HG03565 (cell line): ENCODE measurements around the gene GBE1.
A peak's percentile ranks its signal among the peaks of the same experiment; 100 is the strongest.
"Not testable (repeated sequence)": the region's sequence is repeated elsewhere in the genome, so short reads cannot be mapped to it uniquely, and the experiment has no call there.

Experiments
- ATAC-seq: cut with Tn5 transposase; IDR thresholded peaks from one replicate; pipeline ENCODE4 v1.9.1; 2021; ENCODE audit warnings: mild to moderate bottlenecking, moderate library complexity; ENCODE audit not compliant: unreplicated experiment

The GBE1 gene

DNA sequence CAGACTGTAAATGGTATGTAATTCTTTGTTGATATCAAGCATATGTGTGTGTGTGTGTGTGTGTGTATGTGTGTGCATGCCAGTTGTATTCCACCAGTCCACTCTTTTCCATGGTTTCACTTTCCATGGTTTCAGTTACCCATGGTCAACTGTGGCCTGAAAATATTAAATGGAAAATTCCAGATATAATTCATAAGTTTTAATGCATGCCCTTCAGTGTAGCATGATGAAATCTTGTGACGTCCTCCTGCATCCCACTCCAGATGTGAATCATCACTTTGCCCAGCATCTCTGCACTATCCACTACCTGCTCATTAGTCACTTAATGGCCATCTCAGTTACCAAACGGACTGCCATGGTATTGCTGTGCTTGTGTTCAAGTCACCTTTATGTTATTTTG, 215.9 kb downstream of the GBE1 start:
- no peak for ATAC-seq

DNA sequence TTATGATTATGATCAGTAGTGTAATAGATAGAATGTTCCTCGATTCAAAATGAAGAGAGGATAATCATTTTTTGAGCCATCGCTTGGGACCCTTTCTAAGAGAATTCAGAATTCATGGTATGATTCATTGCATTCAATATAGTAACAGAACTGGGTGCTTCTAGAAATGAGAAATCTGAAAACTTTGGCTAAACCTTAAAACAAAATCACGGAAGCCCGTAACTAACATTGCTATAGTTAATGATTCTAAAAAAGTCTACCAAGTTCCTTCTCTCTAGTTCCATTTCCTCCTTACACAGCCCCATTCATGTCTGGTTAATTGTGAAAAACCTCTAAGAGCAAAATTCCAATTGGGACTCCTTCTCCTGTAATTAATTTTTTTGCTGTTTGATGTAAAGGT, 217.1 kb downstream of the GBE1 start:
- ATAC-seq = peak; percentile 60

DNA sequence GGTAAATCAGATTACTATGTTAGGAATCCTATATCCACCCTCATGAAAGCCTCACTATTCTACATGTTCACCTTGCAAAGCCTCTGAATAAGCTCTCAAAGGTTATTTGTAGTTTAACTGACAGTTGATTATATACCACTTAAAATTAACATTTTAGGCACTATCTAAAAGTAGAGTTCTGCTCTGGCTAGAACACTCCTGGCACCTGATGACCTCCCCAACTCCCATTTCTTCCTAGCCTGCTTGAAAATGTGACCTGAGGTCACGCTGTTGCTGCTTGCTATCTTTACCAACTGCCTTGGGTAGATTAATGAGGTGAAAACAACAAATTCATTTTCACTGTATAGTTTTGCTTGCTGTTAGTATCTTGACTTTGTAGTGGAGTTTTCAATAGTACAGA, 220.7 kb downstream of the GBE1 start:
- ATAC-seq = no peak

DNA sequence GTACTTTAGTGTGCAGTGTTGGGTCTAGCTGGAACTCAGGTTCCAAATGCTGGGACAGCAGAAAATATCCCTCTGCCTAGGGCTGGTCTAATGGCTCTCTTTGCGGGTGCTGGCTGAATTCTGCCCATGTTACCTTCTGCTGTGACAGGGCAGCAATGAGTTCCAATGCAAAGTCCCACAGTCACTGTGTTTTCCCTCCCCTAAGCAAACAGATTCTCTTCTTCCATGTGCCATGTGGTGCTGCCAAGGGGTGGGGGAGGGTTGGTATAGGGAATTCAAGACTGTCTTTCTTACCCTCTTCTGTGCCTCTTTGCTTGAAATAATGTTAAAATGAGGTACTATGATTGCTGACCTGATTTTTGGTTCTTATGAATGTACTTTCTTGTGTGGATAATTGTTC, 229.6 kb downstream of the GBE1 start:
- no peak for ATAC-seq

DNA sequence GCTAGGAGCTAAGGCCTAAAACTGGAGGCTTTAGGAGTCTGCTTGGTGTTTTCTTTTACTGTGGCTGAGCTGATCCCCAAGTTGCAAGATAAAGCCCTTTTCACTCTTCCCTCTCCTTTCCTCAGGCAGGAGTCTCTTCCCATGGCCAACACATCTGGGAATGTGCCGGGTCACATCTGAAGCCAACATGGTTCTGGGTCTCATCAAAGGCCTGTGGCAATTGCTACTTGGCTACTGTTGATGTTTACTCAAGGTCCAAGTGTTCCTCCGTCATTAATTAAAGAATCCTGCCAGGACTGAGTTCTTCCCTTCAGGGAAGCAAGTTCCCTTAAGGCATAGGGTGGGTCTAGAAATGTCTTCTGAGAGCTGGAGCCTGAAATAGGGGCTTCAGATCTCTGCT, 230.2 kb downstream of the GBE1 start:
- no peak for ATAC-seq

DNA sequence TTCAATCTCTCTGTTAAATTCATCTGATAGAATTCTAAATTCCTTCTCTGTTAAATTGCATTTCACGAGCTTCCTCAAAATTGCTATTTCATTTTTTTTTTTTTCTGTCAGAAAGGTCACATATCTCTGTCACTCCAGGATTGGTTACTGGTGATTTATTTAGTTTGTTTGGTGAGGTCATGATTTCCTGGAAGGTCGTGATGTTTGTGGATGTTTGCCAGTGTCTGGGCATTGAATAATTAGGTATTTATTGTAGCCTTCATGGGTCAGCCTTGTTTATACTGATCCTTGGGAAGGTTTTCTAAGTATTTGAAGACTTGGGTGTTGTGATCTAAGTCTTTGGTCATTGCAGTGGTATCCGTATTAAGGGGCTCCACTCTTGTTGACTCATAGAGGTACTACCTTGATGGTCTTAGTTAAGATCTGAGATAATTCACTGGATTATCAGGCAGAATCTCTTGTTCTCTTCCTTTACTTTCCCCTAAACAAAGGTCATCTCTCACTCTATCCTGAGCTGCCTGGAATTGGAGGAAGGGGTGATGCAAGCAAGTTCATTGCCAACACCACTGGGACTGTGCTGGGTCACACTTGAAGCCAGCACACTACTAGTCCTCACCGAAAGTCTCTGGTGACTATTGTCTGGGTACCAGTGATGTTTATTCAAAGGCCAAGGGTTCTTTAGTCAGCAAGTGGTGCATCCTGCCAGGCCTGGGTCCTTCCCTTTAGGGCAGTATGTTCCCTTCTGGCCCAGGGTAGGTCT, 231.1 kb downstream of the GBE1 start:
- no peak for ATAC-seq

DNA sequence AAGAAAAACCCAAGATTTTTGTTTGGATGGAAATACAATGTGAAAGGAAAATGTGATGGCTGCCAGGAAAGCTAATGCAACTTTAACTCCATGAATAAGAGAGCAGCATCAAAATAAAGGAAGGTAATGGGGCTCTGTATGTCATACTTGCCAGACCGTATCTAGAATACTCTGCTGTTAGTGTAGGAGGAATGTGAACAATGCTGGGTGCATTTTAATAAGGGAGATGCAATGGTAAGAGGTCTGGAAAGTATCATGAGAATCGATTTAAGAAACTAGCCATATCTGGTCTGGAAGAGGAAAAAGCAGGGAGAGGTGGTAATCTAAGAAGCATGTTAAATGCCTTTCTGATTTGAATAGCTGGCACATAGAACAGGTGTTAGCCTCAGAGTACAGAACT, 239.6 kb downstream of the GBE1 start:
- no peak for ATAC-seq

DNA sequence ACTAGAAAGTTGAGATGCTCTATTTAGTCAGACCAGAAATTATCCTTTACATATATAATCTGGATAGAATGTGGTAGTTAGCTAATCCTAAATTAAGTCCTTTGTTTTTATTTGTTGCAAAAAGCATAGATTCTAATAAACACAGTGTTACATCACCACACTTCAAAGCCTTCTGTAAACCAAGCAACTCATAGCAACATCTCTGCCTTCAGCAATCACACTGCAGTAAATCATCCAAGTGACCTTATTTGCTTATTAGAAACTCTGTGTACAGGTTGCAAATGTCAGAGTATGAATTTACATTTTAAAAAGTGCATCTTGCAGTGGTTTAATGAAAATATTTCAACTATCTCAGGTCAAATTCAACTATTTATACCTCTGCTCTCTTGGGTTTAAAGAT, 242.5 kb downstream of the GBE1 start:
- no peak for ATAC-seq

DNA sequence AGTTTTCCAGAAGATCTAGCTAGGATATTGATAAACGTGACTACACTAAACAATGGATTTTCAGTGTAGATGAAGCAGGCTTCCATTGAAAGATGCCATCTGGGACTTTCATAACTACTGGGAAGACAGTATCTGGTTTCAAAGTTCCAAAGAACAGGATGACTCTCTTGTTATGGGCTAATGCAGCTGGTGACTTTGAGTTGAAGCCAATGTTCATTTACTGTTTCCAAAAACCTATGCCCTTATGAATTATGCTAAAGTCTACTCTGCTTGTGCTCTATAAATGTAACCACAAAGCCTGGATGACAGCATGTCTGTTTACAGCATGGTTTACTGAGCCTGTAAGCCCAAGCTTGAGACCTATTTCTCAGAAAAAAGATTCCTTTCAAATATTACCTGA, 245.4 kb downstream of the GBE1 start:
- ATAC-seq = no peak

DNA sequence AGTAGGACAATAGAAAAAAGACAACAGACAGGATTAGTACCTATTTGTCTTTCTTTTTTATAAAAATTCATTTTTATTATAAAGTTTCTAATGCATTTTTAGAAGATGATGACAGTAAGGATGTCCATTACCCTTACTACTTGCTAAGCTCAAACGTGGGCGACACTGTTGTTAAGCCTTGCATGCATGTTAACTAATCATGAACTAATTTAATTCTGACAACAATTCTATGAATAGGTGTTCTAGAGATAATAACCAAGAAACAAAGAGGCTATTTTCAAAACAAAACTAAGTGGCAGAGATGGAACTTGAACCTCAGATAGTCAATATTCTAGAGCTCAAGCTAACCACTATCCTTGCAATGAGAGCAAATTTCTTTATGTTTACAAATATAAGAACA, 247.9 kb downstream of the GBE1 start:
- ATAC-seq = no peak

DNA sequence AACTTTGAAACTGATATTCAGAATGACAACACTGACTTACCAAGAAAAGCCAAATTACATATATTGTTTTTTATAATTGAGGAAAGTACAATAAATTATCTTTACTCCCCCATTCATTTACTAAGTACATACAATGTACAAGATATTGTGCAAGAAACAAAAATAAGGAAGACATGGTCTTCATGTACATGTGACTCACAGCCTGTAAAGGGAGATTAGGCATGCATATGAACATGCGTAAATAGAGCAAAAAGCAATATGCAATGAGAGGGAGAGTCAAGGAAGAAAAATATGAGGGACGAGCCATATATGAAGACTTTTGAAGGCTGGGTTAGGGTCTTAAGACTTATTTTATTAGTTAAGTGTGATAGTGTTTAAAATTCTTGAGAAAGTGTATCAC, 258.4 kb downstream of the GBE1 start:
- ATAC-seq = no peak

DNA sequence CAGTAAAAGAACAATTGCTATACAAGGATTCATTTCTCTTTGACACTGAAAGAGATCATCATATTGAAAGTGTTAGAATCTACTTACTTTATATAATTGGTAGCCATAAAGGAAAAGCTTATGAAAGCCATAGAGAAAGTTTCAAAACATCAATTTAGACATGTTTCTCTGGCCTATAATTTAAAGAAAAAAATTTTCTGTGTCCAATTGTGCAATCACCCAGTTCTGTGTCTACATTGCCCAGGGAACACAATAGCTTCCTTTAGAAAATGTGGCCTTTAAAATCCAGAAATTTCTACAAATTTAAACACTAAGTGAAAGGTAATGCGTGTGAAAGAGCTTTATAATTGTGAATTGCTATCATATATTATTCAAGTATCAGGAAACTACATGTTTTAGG, 259.2 kb downstream of the GBE1 start:
- no peak for ATAC-seq

DNA sequence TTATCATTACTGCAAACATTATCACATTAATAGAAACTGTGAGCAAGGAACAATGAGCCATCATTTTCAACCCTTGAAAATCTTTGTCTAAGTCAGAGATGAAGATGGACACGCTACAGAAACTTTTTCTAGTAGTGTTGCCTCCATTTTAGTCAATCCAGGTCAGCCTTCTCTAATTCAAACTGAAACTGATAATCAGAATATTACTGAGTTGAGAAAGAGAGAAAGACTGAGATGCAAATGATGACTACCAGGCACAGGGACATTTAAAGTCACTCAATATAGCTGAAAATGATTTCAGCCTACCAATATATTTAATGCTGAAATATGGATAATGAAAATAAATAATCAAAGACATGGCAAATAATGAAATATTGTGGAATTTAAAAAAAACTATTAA, 261.4 kb downstream of the GBE1 start:
- ATAC-seq = peak; percentile 88

DNA sequence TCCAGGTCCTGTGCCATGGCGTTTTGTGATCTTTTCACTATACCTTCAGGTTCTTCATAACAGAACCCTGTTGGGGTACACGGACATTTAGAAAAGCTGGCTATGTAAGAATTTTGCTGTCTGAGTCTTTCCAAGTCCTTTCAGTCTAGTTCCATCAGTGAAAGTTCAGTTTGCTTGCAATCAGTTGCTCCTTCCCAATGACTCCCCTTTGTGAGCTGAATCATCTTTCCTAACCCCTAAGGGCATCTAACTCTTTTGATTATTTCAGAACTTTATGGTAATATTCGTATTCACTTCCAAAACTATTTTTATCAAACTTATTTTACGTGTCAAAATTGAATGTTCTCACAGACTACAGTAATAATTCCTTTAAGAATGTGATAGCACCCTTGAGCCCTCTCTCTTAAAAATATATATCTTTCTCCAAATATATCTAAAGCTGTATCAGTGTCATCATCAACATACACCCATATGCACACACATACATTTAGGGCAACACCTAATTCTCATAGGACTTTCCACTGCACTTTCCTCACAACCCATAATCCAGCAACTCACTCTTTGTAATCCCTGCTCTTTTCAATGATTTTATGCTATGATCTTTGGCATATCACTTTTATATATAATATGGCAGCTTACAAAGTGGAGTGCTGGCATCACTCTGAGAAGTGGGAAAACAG, 263.7 kb downstream of the GBE1 start:
- no peak for ATAC-seq

DNA sequence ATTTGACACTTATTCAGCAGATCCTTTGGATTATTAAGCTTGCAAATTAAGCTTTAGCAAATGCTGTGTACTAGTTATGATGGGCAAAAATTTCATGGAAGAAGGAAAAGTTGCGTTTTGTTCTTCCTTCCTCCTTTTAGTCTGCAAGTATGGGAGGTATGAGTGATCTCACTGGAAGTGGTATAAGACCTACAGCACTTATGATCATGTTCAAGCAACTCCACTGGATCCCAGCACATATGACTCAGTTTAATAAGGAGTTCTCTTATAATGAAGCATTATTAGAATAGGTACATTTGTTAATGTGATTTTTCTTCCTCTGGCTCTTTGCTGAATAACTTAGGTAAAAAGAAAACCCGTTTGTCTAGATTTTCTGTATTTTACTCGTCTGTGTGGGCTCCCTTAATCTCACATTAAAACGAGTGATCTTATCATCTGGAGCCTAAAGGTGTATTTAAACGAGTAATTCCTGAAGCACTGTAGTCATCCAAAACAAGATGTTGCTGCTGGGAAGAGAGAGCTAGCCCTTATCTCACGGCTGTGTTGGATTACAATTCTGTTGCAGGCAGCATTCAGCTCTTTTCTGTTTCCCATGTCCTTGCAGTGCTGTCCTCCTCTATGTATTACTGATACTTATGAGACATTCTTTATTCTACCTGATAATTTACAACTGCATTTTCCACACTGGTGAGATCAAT, 264.9 kb downstream of the GBE1 start:
- no peak for ATAC-seq

DNA sequence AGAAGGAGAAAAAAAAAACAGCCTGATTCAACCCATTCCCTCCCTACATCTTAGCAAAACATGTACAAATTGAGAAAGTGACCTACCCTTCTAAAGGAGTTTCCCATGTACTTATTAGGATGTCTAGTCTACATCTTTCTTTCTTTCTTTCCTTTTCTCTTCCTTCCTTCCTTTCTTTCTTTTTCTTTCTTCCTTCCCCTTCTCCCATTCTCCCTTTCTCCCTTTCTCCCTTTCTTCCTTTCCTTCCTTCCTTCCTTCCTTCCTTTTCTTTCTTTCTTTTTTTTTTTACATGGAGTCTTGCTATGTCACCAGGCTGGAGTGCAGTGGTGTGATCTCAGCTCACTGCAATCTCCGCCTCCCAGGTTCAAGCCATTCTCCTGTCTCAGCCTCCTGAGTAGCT, 269.0 kb downstream of the GBE1 start:
- not testable (repeated sequence) for ATAC-seq

DNA sequence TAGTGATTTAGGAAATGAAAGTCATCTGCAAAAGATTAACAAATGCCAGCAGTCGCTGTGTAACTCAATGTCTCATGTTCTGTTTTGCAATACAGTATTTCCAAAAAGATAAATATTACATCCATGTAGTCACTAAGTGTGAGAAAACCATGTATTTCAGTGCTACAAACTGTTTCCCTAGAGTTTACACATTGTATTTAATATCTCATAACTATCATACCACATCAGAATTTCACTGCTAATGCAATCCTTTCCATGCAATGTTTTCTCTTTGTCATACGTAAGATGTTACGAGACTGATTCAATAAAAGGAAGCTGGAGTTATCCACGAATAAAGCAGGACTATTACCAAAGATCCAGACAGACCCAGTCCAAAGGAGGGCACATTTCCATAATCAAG, 269.4 kb downstream of the GBE1 start:
- no peak for ATAC-seq

DNA sequence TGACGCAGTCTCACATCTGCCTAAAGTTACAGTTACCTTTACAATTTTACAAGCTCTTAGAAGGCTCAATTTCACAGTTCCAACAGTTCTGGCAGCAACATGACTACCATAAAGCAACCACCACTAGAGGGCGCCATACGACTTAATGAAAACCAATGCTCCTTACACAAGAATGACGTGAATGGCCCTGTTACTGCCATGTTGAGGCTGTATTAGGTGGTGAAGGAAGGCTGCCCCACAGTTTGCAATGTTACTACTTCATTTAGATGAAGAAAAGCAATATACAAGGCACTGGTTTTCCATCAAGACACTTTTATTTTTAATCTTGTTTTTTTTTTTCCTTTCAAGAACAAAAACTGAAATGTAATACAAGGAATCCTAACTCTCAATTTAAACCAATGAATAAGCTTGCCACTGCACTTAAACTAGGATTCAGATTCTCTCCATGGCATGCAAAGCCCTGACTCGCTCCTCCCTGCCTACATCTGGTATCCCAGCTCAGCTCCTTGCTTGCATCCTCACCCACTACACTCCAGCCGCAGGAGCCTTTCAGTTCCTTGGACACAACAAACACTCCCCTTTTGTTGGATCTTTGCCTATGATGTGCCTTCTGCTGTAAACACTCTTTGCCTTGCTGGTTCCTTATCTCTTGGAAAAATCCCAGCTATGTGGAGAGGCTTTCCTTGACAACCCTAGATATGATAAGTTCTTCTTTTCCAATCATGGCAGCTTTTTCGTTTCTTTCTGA, 270.7 kb downstream of the GBE1 start:
- ATAC-seq = peak; percentile 91

DNA sequence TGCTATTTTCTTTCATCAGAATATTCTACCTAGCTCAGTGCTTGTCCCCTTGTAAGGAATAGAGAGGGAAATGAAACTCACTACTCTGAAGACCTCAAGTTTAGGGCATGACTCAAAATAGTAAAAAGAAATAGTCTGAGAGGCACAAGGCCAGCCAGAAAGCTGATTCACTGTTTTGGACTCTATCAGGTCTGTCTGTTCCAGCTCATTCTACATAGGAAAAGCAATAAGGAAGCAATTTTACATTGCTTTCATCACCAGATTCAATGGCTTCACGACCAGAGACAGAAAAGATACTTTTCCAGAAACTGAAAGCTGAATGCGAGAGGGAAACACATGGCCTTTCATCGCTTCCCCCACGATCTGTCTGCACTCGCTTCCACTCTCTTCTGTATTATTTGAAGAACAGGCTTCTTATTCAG, 276.0 kb downstream of the GBE1 start:
- ATAC-seq = peak; percentile 98

DNA sequence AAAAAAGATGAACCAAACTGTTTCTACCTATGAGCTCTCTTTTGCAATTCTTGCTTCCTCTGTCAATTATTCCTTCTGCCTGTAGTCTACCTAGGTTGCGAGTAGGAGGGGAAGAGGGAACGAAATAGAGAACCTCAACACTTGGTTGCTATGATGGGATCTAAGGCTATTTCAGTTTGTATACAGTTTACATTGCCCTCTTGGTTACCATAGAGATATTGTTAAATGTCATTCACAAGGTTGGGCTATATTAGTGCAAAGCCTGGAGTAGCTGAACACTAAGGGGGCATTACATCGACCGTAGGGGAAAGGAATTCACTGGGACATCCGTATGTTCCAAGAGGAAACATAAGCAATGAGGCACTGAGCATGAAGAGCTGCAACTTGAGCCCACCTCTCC, 276.9 kb downstream of the GBE1 start:
- no peak for ATAC-seq

DNA sequence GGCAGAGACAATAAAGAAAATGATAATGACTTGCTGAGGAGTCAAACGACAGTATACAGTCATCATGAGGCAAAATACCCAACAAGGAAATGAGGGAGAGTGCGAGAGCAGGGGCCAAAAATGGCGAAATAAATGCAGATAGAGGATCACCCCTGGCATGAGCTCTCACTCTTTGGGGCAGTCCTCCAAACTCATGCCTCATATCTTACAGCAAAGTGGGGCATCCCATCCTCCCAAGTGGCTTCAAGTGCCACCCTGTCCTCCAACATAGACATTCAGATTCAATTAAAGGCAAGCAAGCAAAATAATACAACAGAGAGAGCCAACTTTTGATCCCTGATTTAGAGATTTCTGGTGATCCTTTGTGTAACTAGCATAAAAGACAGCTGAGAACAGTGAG, 278.4 kb downstream of the GBE1 start:
- no peak for ATAC-seq
